HG02870 (cell line): ENCODE measurements around the gene SERPINB4.
A peak's percentile ranks its signal among the peaks of the same experiment; 100 is the strongest.

Experiments
- ATAC-seq: cut with Tn5 transposase; IDR thresholded peaks from one replicate; pipeline ENCODE4 v1.9.1; 2021; ENCODE audit warnings: mild to moderate bottlenecking, moderate library complexity; ENCODE audit not compliant: unreplicated experiment

SERPINB4 gene

GRCh38 chr18:63637703-63638102 lies 6.4 kb downstream of the SERPINB4 start:
- no peak for ATAC-seq

DNA sequence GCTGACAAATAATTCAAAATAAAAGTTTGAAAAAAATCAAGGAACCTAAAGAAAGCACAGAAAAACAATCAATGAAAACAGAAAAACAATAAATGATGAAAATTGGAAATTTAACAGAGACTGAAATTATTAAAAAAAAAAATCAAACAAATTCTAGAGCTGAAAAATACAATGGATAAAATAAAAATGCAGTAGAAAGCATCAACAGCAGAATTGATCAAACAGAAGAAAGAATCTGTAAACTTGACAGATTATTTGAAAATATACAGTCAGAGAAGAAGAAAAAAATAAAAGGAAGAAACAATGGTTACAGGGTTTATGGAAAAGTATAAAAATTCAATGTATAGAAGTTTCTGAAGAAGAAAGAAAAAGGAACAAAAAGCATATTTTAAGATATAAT lies 16.2 kb downstream of the SERPINB4 start:
- ATAC-seq = no peak

- ATAC-seq = no peak
These were observed 17.6 kb downstream of the SERPINB4 start for GRCh38 chr18:63626431-63626830.

DNA sequence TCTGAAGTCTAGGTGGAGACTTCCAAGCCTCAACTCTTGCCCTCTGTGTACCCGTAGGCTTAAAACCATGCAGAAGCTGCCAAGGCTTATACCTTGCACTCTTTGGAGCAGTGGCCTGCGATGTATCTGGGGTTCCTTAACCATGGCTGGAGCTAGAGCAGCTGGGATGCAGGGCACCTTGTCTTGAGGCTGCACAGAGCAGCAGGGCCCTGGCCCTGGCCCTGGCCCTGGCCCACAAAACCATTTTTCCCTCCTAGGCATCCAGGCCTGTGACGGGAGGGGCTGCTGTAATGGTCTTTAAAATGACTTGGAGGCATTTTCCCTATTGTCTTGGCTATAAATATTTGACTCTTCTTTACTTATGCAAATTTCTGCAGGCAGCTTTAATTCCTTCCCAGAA lies 19.2 kb downstream of the SERPINB4 start:
- ATAC-seq = no peak

DNA sequence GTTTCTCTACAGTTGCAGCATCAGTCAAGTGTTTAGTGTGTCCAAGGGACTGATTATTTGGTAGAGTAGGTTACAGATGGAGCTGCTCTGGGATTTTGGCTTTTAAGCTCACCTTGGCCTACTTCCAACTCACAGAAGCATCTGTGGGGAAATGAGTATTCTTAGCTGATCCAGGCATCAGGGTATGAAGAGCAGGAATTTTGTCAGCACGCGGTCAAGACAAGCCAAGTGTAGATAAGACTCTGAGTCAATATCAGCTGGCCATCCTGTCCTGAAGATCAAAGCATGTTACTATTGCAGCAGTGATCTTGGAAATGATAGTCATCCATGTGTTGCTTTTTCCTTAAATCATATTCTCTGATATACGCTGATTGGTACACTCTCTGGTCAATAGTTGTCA lies 24.4 kb downstream of the SERPINB4 start:
- ATAC-seq = no peak

- ATAC-seq = no peak
These were observed 26.2 kb downstream of the SERPINB4 start for GRCh38 chr18:63617915-63618234.

- peak; percentile 90 for ATAC-seq
These were observed 26.8 kb downstream of the SERPINB4 start for GRCh38 chr18:63617049-63617914.

DNA sequence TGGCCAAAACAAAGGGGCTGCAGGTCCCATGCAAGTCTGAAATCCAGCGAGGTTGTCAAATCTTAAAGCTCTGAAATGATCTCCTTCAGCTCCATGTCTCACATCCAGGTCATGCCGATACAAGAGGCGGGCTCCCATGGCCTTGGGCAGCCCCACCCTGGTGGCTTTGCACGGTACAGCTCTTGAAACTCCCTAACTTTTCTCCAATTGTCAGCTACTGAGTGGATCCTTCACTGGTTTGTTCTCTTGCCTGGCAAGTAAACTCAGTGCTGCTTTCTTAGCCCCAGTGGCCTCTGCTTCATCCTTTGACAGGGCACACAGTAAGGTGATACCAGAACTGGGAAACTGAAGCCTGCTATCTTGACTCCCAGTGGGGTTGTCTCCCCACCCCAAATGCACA lies 30.6 kb downstream of the SERPINB4 start:
- no peak for ATAC-seq

GRCh38 chr18:63606526-63606925 lies 37.5 kb downstream of the SERPINB4 start:
- no peak for ATAC-seq

DNA sequence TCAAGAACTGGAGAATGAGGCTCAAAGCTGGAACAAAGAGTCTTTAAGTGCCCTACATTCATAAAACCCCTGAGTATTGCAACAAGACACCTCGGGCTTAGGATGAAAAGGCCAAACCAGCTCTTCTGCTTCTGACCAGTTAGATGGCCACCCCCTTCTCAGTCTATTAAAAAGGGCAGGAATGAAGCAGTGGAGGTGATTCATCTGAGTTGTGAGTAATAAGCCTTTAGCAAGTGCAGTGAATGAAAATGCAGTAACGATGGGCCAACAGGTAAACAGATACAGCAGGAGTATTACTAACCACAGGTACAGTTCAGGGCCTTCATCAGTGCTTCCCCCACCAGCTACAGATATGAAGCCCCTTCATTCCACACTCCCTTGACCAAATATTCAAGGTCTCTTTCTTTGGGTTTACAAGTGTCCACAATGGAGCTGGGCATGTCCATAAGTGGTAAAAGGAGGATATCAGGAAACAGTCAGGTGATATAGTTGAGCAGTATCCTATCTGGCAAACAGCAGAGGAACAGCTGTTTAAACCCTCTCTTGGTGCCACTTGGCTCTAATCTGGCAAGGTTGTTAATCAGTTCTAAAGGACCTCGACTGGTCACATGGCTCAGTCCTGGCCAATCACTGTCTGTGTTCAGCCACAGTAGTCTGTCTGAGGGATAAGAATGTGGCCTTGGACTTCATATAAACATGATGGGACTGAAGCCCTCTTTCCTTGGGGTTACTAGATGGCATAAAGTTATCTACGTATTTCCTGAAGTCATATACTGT lies 39.1 kb downstream of the SERPINB4 start:
- no peak for ATAC-seq

DNA sequence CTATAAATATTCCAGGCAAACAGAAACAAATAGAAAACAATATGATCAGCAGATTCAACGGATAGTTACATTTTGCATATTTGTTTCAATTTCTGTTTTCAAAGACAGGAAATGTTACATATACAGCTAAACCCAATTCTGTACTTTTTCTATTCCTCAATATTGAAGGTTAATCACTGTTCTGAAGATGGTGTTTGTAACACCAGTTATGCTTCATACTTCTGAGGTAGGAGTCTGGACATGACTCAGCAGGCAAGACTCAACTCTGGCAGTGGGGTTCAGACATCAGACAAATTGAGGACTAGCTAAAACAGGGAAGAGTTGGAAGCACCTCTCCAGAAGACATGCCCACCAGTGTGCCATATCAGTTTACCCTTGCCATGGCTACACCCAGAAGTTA lies 40.3 kb downstream of the SERPINB4 start:
- ATAC-seq = peak; percentile 100

DNA sequence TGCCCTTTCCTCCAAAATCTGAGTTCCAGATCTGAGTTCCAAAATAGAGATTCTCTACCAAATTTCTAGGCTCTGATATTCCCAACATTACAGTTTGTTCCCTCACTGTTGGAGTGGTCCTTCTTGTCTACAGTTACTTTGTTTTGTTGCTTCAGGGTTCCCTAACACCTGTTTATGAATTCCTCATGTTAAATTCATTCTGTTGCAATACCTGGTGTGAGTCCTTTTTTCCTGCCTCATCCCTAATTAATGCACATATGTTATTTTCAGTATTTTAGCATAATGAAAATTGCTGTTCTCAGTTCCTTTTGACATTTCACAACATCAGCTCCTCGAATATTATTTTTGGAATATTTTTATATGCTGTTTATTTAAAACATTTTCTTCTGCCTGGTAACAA lies 40.7 kb downstream of the SERPINB4 start:
- ATAC-seq = no peak

- ATAC-seq = no peak
These were observed 47.1 kb downstream of the SERPINB4 start for GRCh38 chr18:63596964-63597363.

DNA sequence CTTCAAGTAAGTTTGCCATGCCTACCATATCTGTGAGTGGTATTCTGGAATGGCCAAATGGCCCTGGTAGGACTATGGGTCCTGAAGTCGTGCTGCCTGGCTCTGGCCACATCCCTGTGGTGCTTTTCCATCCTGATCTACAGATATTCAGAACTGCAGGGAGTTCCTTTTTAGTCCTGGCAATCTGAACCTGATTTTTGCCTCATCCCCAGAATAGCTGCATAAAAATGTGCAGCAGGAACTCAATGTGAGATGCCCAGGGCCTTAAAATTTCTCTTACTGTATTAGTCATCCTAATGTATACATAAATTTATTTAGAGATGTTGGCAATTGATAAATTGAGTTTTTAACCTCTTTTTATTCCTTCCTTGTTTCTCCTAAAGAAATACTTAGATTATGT lies 51.6 kb downstream of the SERPINB4 start:
- no peak for ATAC-seq

DNA sequence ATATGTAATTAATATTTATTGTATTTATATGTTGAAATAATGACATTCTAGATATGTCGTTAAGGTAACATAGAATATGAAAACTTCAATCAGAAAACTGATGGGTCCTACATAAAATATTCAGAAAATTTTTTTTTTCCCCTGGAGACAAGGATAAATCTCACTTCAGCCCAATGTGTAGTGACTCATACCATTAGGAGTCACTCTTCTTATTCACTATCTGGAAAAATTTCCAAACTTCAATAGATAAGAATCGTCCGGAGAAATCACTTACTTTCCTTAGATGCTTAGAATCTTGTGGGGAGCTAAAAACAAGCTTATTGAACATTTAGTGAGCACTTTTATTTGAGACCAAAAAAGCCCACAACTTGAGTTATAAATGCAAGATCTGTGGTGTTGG lies 52.3 kb downstream of the SERPINB4 start:
- ATAC-seq = no peak

GRCh38 chr18:63590966-63591695 lies 52.9 kb downstream of the SERPINB4 start:
- no peak for ATAC-seq

DNA sequence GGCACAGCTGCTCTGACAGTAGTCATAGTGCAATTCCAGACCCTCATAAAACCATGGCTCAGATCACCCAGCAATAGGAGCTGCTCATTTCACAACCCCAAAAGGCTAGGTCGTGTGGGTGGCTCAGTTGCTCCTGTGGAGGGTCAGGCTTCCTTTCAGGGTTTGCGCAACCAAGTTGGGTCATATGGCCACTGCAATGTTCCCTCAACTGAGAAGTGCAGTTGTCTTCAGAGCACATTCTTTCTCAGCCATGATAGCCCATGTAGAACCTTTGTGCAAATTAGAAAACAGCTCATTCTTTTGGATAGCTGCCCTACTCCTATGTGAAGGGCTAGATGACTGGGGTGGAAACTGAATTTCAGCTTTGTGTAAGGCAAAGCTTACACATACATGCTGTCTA lies 53.7 kb downstream of the SERPINB4 start:
- ATAC-seq = no peak

DNA sequence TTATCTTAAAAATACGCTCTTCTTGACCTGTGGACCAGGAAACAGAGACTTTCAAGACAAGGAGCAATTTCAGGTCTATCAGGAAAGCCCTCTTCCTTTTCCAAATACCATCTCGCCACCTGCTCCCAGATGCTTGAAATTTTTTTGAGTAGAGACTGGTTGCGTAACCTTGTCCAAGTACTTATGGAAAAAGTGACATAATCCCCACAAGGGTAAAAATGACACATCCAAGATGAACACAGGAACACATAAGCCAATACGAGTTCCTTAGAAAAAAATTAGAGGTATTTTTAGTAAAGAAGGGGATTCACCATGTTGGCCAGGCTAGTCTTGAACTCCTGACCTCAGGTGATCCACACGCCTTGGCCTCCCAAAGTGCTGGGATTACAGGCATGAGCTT lies 55.1 kb downstream of the SERPINB4 start:
- ATAC-seq = no peak
